Measurements from ENCODE around the gene SLC12A7.

GRCh38 chr5:1123418-1124147 is 11.7 kb upstream of the SLC12A7 start:
- no peak for TF ChIP-seq POLR2A (IDR thresholded peaks at IDR 0.05)
- TF ChIP-seq, protein P1, sequence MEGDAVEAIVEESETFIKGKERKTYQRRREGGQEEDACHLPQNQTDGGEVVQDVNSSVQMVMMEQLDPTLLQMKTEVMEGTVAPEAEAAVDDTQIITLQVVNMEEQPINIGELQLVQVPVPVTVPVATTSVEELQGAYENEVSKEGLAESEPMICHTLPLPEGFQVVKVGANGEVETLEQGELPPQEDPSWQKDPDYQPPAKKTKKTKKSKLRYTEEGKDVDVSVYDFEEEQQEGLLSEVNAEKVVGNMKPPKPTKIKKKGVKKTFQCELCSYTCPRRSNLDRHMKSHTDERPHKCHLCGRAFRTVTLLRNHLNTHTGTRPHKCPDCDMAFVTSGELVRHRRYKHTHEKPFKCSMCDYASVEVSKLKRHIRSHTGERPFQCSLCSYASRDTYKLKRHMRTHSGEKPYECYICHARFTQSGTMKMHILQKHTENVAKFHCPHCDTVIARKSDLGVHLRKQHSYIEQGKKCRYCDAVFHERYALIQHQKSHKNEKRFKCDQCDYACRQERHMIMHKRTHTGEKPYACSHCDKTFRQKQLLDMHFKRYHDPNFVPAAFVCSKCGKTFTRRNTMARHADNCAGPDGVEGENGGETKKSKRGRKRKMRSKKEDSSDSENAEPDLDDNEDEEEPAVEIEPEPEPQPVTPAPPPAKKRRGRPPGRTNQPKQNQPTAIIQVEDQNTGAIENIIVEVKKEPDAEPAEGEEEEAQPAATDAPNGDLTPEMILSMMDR (IDR thresholded peaks at IDR 0.05) = no peak
